ENCODE measurements around the gene GDPD4. TPM values are rescaled to one million over a fixed set of nuclear protein-coding genes. Genes with fewer than 3 reads are reported as not detected.
A peak's percentile ranks its signal among the peaks of the same experiment; 100 is the strongest.

Gene GDPD4
- total and polyA plus RNA-seq, 9 of the 15 experiments (the other 6 are each of a cell fraction or from before 2014, with no cell fraction given), result 0.40 TPM; not detected in 8

GRCh38 chr11:77302752-77303151 is 1.3 kb upstream of the GDPD4 start (continued):
- TF ChIP-seq EZH2 (IDR thresholded peaks at IDR 0.05; ENCODE audit: borderline replicate concordance, low read depth, low read length), result no peak
- no peak for TF ChIP-seq THRA (IDR thresholded peaks at IDR 0.05)
- no peak for TF ChIP-seq CBX3 (IDR thresholded peaks at IDR 0.05; ENCODE audit: borderline replicate concordance in 1 of 2, low read length in 2 of 2)
- TF ChIP-seq DACH1 (IDR thresholded peaks at IDR 0.05; ENCODE audit: partially characterized antibody), result no peak
- TF ChIP-seq ZNF609 (CRISPR knock-in tag; IDR thresholded peaks at IDR 0.05; ENCODE audit: borderline replicate concordance), result no peak
- no peak for TF ChIP-seq IFI16 (CRISPR knock-in tag; IDR thresholded peaks at IDR 0.05)
- TF ChIP-seq TBL1XR1 (IDR thresholded peaks at IDR 0.05; ENCODE audit: low read length in 2 of 2), result no peak
- TF ChIP-seq ZC3H11A (IDR thresholded peaks at IDR 0.05; ENCODE audit: low read depth, low read length), result no peak
- TF ChIP-seq RFX7 (CRISPR knock-in tag; IDR thresholded peaks at IDR 0.05), result no peak
- no peak for TF ChIP-seq ZNF561 (CRISPR knock-in tag; conservative IDR thresholded peaks at IDR 0.05)
- TF ChIP-seq ZFP36 (IDR thresholded peaks at IDR 0.05; ENCODE audit: low read depth, low read length, partially characterized antibody), result no peak
- TF ChIP-seq ZNF785 (CRISPR knock-in tag; IDR thresholded peaks at IDR 0.05), result no peak
- no peak for TF ChIP-seq POLR2A (conservative IDR thresholded peaks at IDR 0.05)
- TF ChIP-seq TCFL5 (CRISPR knock-in tag; conservative IDR thresholded peaks at IDR 0.05), result no peak
- 0 out of 2 replicates have a peak, but pooled peaks have one; percentile 17 for TF ChIP-seq MAFK (IDR thresholded peaks at IDR 0.05; ENCODE audit: low read length)
- no peak for TF ChIP-seq MAX (CRISPR knock-in tag; IDR thresholded peaks at IDR 0.05)
- no peak for TF ChIP-seq POLR2H (tag; IDR thresholded peaks at IDR 0.05; ENCODE audit: low read depth)
- no peak for TF ChIP-seq PBX2 (CRISPR knock-in tag; IDR thresholded peaks at IDR 0.05; ENCODE audit: low read depth)
- TF ChIP-seq PBX2 (tag; conservative IDR thresholded peaks at IDR 0.05; ENCODE audit: low read depth), result peak; percentile 95
